ENCODE results near the gene LIN28B.
"Not testable (repeated sequence)": the region's sequence is repeated elsewhere in the genome, so short reads cannot be mapped to it uniquely, and the experiment has no call there.

LIN28B gene

DNA sequence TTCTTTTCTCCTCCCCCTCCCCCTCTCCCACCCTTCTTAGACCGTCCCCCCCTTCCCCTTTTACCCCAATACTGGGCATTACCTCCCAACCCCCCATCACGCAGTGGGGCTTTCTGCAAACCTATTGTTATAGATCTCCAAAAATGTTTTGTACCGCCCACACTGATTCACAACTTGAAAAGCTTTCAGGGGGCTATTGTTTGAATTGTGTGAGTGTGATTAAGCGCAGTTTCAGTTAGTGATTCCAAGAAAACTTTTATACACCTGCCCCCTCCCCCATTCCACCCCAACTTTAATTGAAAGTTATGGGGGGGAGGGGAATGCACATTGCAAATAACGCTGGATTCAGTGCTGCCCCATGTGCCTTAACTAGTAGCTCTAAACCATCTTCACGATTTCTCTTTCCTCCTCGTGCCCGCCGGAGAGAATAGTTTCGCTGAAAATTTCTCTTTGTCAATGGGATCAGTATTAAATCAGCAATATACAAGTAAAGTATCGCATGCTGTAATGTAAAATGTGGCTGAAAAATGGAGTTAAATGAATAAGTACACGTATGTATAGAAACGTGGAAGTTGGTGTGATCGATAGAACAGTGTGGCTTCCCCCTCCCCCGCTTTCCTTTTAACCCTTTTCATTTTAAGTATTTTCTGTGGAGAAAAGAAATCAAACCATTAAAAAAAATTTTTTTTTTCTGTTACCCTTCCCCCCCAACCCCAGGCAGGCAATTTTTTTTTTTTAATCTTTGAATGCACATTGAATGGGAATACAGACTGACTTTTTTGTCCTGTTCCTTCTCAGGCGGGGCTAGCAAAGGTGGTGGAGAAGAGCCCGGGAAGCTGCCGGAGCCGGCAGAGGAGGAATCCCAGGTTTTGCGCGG lies 632 bp downstream of the LIN28B start:
- no peak for DNase-seq

- no peak for DNase-seq
Measured at GRCh38 chr6:104958178-104959025, 1.5 kb downstream of the LIN28B start.

GRCh38 chr6:104959026-104959858 lies 2.3 kb downstream of the LIN28B start:
- DNase-seq: no peak

DNA sequence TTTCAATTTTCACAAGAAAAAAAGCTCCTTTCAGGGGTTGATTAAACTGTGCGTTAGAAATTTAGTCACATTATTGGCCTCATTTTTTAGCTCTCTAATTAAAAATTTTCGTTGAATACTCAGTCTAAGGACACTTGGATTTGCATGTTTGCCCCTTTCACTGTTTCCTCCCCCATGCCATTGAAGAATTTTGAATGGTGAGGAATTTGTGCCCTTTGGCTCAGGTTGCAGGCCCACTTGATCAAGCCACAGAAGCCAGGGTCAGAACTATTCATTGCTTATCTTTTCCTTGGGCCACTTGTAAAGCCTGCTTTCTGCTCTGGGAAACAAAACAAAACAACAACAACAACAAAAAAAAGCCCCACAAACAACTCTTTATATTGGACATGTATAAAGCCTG lies 12.2 kb downstream of the LIN28B start:
- no peak for DNase-seq

DNA sequence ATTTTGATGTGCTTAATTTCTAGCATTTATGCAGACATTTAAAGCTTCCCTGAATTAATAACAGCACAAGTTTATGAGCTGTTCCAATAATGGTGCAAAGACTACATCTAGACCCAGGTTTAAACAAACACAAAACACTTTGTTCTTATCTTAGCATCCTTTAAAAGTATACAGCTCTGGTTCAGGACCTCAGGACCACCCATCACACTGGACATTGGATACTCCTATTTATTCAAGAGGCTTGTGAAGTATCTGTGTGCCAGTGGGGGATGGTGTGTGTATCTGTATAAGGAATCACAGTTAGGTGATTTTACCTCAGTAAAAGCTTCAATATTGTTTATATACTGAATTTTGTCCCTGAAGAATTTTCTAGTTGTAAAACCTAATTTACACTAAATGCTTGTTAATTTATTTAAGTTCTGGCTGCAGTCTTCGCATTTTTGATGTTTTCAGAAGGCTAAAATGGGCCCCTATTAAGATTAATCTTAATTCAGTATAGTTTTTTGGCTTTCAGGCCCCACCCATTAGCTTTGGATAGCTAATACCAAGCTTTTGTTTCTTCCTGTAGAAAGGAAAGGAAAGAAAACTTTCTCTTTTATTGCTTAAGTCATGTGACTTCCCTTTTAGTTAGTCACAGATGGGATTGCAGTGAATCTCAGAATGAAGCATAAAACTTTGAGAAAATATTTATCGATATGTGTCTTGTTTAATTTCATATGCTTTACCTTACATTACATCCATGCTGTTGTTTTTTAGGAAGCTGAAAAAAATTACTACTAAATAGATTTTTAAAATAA lies 13.1 kb downstream of the LIN28B start:
- no peak for DNase-seq

GRCh38 chr6:104973404-104973803 lies 16.5 kb downstream of the LIN28B start:
- DNase-seq: no peak

- DNase-seq: no peak
Measured at GRCh38 chr6:104983296-104983695, 26.4 kb downstream of the LIN28B start.

DNA sequence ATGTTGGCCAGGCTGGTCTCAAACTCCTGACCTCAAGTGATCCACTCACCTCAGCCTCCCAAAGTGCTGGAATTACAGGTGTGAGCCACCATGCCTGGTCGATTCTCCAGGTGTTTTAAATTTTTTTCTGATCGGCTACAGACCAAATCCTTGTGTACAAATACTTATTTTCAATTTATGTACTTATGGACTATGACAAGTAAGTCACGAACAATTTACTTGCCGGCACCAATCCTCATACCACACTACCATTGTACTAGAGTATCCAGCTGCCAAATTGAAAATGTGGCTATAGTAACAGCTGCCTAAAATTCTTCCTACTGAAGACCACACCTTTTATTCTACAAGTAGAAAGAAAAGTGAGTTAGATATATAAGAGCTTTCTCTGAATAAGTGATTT lies 26.9 kb downstream of the LIN28B start:
- no peak for DNase-seq

DNA sequence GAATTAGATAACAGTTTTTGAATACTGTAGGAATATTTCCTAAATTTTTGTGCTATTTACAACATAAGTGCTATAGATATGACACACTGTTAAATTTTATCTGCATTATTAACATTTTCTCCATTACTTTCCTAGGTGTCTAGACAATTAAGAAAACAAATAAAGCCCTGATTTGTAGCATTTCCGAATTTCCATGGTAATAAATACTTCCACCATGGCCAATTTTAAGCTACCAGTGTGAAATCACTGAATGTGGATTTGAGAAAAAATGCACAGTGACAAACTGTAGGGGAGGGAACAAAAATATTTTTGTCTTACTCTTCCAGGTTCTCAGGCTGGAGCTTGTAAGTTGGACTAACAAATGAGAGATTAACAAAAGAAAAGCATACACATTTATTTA lies 27.9 kb downstream of the LIN28B start:
- DNase-seq: no peak

DNA sequence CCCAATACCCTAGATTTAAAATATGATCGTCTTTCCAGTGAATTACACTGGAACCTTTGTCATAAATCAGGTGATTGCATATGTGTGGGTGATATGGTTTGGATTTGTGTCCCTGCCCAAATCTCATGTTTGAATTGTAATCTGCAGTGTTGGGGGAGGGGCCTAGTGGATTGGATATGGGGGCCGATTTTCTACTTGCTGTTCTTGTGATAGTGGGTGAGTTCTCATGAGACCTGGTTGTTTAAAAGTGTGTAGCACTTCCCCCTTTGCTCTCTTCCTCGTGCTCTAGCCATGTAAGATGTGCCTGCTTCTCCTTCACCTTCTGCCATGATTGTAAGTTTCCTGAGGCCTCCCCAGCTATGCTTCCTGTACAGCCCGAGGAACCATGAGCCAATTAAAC lies 29.0 kb downstream of the LIN28B start:
- DNase-seq: not testable (repeated sequence)

DNA sequence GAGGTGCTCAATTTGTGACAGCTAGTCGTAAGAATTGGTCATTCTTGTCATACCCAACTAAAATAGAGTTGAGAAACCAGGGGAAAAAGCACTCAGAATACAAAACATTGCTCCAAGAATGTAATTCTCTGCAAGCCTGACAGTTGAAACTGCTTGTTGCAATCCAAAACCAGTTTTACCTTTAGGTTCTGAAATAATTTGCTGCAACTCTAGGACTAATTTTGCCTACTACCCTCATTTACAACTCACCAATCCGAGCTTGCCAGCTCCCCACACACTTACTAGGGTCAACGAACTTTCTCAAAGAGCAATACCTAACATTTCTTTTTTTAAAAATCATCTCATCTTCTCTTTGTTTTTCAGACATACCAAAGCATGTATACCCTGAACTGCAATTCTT lies 29.7 kb downstream of the LIN28B start:
- DNase-seq: no peak

- no peak for DNase-seq
Measured at GRCh38 chr6:104987218-104987617, 30.3 kb downstream of the LIN28B start.

- DNase-seq: no peak
Measured at GRCh38 chr6:104990085-104990484, 33.2 kb downstream of the LIN28B start.

- DNase-seq: not testable (repeated sequence)
Measured at GRCh38 chr6:104991062-104991461, 34.2 kb downstream of the LIN28B start.

DNA sequence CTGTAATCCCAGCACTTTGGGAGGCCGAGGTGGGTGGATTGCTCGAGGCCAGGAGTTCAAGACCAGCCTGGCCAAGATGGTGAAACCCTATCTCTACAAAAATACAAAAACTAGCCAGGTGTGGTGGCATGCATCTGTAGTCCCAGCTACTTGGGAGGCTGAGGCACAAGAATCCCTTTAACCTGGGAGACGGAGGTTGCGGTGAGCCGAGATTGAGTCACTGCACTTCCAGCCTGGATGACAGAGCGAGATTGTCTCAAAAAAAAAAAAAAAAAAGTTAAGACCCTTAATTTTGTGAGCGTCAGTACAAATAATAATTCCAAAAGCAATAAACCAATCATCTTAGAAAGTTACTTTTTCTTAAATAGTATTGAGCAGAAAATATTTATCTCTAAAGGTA lies 36.7 kb downstream of the LIN28B start:
- not testable (repeated sequence) for DNase-seq

DNA sequence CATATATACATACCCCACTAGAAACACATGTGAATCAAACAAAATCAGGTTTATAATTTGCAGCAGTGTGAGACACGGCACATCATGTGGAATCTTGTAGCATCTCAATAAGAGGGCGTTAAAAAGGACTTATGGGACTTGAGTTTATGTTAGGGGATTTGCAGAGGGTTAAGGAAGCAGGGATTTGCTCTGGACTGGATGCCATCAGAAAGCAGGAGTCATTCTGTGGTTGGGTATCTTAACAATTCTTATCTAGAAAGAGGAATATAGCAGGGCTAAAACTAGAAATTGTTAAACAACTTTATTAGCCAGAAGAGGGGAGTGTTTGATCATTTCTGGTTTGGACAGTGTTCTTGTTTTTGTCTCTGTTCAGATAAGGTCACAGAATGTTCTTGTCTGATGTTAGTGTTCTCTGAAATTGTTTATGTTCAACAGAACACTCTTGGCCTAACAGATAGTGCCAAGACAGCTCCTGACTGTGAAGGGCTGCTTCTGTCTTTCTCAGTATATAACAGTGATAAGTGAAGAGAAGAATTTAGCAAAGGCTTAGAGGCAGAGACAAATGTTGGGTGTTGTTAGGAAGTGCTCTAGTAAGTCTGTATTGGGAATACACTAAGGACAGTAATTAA lies 39.2 kb downstream of the LIN28B start:
- no peak for DNase-seq

GRCh38 chr6:105001063-105001462 lies 44.2 kb downstream of the LIN28B start:
- no peak for DNase-seq

DNA sequence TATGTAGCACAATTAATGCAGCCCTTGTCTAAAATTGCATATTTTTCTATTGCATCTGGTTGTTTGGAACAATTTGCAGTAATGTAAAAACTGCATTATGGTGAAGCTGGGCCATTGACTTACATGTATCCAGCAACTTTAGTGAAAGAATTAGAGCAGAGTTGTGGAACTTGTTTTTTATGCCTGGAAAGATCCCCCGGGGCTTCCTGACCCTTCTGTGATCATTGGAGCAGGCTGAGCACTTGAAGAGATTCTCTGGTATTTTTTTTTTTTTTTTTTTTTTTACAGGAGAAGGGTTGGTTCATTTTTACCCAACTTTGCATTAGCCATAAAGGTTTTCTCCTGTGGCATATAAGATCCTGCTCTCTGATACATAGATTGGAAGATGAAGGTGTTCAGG lies 45.0 kb downstream of the LIN28B start:
- DNase-seq: no peak

- DNase-seq: no peak
Measured at GRCh38 chr6:105005451-105005850, 48.5 kb downstream of the LIN28B start.

- not testable (repeated sequence) for DNase-seq
Measured at GRCh38 chr6:105013459-105013858, 56.6 kb downstream of the LIN28B start.

DNA sequence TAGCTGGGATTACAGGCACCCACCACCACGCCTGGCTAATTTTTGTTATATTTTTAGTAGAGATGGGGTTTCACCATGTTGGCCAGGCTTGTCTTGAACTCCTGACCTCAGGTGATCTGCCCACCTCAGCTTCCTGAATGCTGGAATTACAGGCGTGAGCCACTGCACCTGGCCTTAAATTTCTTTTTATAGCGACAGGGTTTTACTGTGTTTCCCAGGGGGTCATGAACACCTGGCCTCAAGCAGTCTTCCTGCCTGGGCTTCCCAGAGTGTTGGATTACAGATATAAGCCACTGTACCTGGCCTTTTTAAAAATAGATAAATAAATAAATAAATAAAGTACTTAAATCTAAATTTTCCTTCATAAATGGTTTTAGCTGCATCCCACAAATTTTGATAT lies 57.5 kb downstream of the LIN28B start:
- no peak for DNase-seq

- no peak for DNase-seq
Measured at GRCh38 chr6:105014954-105015353, 58.0 kb downstream of the LIN28B start.
